Osteoblast (primary cell): ENCODE results near the gene UBE2K. TPM values are rescaled to one million over a fixed set of nuclear protein-coding genes. Genes with fewer than 3 reads are reported as not detected.
A peak's percentile ranks its signal among the peaks of the same experiment; 100 is the strongest.

Experiments used
- DNase-seq: peaks from one replicate; pipeline ENCODE4 v3.0.0; 2011; ENCODE audit warnings: low spot score, mixed read lengths; ENCODE audit not compliant: insufficient read length; ENCODE audit errors: missing footprints
- H2AFZ ChIP-seq: 2 replicates; pipeline ENCODE4 v1.6.0; 2011; ENCODE audit warnings: mild to moderate bottlenecking, low read length
- H3K27ac ChIP-seq: 2 replicates; pipeline ENCODE4 v1.5.1; 2011; ENCODE audit warnings: mild to moderate bottlenecking, low read depth, low read length, moderate library complexity
- H3K27me3 ChIP-seq: 2 replicates; pipeline ENCODE4 v1.6.0; 2012; ENCODE audit warnings: mild to moderate bottlenecking, control low read depth, inconsistent platforms, low read length, moderate library complexity; ENCODE audit not compliant: insufficient read depth
- H3K36me3 ChIP-seq: 2 replicates; pipeline ENCODE4 v1.5.1; 2011; ENCODE audit warnings: mild to moderate bottlenecking, low read length, control low read depth, moderate library complexity; ENCODE audit not compliant: insufficient read depth
- H3K4me1 ChIP-seq: 2 replicates; pipeline ENCODE4 v1.5.1; 2011; ENCODE audit warnings: mild to moderate bottlenecking, low read length, control low read depth, moderate library complexity; ENCODE audit not compliant: insufficient read depth
- H3K4me2 ChIP-seq: 2 replicates; pipeline ENCODE4 v1.6.0; 2011; ENCODE audit warnings: mild to moderate bottlenecking, low read length; ENCODE audit not compliant: insufficient read depth
- H3K4me3 ChIP-seq: fragments of 200-600 bp; sonication (generic); 3 replicates; pipeline ENCODE4 v1.5.1; 2012; ENCODE audit warnings: mild to moderate bottlenecking, low read length, inconsistent platforms; ENCODE audit not compliant: insufficient read depth
- H3K79me2 ChIP-seq: 2 replicates; pipeline ENCODE4 v1.6.0; 2012; ENCODE audit warnings: mild to moderate bottlenecking, low read length, control low read depth, inconsistent platforms; ENCODE audit not compliant: insufficient read depth
- H3K9me3 ChIP-seq: 2 replicates; pipeline ENCODE4 v1.5.1; 2011; ENCODE audit warnings: low read depth, low read length, control low read depth
- H4K20me1 ChIP-seq: 2 replicates; pipeline ENCODE4 v1.6.0; 2012; ENCODE audit warnings: mild to moderate bottlenecking, low read length, control low read depth; ENCODE audit not compliant: insufficient read depth
- total RNA-seq: library from RNA; depleted of rRNA; stranded (reverse); fragments of >200 nt; gene quantifications from 2 replicates; pipeline ENCODE4 v1.2.3, GENCODE V29; 2012
- TF ChIP-seq, protein P1 (sequence below): IDR thresholded peaks from 2 replicates; pipeline ENCODE4 v1.5.1; 2011; ENCODE audit warnings: mild to moderate bottlenecking, low read depth, low read length, moderate library complexity; ENCODE audit errors: extremely low read depth

The UBE2K gene
- total RNA-seq, 1 donor = 19.2 TPM

DNA sequence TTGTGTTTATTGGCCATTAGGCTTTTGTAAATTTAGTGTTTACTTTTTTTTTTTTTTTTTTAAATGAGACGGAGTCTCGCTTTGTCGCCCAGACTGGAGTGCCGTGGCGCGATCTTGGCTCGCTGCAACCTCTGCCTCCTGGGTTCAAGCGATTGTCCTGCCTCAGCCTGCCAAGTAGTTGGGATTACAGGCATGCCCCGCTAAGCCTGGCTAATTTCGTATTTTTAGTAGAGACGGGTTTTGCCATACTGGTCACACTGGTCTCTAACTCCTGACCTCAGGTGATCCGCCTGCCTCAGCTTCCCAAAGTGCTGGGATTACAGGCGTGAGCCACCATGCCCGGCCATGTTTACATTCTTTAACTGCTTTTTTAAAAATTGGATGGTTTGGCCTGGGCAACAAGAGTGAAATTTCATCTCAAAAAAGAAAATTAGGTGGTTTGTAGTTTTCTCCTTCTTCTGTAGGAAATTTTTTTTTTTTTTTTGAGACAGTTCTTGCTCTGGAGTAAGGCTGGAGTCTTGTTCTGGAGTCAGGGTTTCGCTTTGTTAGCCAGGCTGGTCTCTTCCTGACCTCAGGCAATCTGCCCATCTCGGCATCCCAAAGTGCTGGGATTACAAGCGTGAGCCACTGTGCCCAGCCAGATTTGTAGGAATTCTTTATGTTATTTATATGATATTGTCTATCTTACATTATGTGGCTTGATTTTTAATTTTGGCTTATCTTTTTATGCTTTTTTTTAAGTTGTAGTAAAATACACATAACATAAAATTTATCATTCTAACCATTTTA lies 15.1 kb downstream of the UBE2K start:
- H4K20me1 ChIP-seq = peaks cover 49% of the 10 kb centered on the region
- peaks cover 3% of the 10 kb centered on the region for H3K36me3 ChIP-seq
- H3K4me2 ChIP-seq = peak overlapping the region; percentile 61

DNA sequence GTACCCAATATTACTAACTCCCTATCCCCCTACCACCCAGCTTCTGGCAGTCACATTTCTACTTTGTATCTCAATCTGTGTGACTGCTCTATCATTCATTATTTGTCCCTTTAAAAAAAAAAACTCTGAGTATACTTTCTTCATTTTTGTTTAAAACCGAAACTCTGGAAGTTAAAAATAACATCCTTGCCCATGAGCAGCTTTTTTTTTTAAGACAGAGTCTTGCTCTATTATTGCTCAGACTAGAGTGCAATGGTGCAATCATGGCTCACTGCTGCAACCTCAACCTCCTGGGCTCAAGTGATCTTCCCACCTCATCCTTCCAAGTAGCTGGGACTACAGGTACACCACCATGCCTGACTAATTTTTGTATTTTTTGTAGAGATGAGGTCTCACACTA lies 15.8 kb downstream of the UBE2K start:
- Histone ChIP-seq H3K36me3 (peaks cover 3% of the 10 kb centered on the region), H3K4me1 (peaks cover 15% of the 10 kb centered on the region), H3K27ac (peak overlapping the region; percentile 54), H3K27me3 (no peaks in the 10 kb centered on the region), H4K20me1 (peaks cover 42% of the 10 kb centered on the region), H3K79me2 (peaks cover 94% of the 10 kb centered on the region), H2AFZ (no peak overlapping the region), H3K9me3 (no peaks in the 10 kb centered on the region), H3K4me3 (peak overlapping the region; percentile 23), H3K4me2 (peak overlapping the region; percentile 61)
- no peak for DNase-seq
- TF ChIP-seq, protein P1, sequence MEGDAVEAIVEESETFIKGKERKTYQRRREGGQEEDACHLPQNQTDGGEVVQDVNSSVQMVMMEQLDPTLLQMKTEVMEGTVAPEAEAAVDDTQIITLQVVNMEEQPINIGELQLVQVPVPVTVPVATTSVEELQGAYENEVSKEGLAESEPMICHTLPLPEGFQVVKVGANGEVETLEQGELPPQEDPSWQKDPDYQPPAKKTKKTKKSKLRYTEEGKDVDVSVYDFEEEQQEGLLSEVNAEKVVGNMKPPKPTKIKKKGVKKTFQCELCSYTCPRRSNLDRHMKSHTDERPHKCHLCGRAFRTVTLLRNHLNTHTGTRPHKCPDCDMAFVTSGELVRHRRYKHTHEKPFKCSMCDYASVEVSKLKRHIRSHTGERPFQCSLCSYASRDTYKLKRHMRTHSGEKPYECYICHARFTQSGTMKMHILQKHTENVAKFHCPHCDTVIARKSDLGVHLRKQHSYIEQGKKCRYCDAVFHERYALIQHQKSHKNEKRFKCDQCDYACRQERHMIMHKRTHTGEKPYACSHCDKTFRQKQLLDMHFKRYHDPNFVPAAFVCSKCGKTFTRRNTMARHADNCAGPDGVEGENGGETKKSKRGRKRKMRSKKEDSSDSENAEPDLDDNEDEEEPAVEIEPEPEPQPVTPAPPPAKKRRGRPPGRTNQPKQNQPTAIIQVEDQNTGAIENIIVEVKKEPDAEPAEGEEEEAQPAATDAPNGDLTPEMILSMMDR = no peak

More for the DNA sequence above, 15.1 kb downstream of the UBE2K start:
- no peak for DNase-seq
- Histone ChIP-seq H3K4me1 (peaks cover 19% of the 10 kb centered on the region), H3K9me3 (no peaks in the 10 kb centered on the region), H3K79me2 (peaks cover 94% of the 10 kb centered on the region), H3K4me3 (peak overlapping the region; percentile 23), H2AFZ (no peak overlapping the region), H3K27me3 (no peaks in the 10 kb centered on the region), H3K27ac (peak overlapping the region; percentile 54)
- TF ChIP-seq, protein P1 = no peak

DNA sequence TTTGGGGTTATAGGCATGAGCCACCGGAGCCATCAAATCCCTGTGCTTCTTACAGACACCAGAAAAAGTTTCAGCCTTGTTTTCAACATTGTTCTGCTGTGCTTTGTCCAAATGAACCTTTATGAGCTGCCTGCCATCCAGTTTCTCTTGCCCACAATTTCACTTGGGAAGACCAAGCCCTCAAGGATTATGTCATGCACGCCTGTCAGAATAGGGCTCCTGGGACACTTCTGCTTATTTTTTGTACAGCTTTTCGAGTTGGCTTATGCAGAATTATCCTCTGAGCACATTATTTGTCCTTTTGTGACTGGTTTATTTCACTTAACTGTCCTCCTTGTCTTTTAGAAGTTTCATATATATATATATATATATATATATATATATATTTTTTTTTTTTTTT lies 16.2 kb downstream of the UBE2K start:
- H3K4me2 ChIP-seq = peak overlapping the region; percentile 61
- no peak for DNase-seq
- peaks cover 42% of the 10 kb centered on the region for H4K20me1 ChIP-seq
- peaks cover 94% of the 10 kb centered on the region for H3K79me2 ChIP-seq
- no peak overlapping the region for H3K4me3 ChIP-seq
- H3K9me3 ChIP-seq = no peaks in the 10 kb centered on the region
- peaks cover 14% of the 10 kb centered on the region for H3K4me1 ChIP-seq
- H2AFZ ChIP-seq = no peak overlapping the region
- no peaks in the 10 kb centered on the region for H3K27me3 ChIP-seq
- TF ChIP-seq, protein P1 = no peak
- peak overlapping the region; percentile 54 for H3K27ac ChIP-seq
- peaks cover 3% of the 10 kb centered on the region for H3K36me3 ChIP-seq

DNA sequence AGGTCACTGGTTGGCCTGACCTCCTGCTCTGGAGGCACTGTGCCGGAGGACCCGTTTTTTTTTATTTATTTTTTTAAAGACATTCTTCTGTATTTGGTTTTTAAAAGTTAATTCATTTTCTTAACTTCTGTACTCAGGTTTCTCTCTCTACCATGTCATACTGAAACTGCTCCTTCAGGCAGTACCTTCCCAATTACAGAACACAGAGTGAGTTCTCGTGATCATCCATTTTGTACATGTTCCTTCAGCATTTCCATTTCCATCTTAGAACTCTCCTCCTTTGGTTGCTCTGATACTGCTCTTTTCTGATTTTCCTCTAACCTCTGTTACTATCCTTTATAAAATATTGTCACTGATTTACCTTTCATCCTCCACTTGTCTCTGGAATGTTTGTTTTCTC lies 17.9 kb downstream of the UBE2K start:
- TF ChIP-seq, protein P1 = no peak
- Histone ChIP-seq H3K4me2 (no peak overlapping the region), H3K36me3 (peaks cover 3% of the 10 kb centered on the region), H3K79me2 (peaks cover 94% of the 10 kb centered on the region), H2AFZ (no peak overlapping the region), H3K4me1 (peaks cover 18% of the 10 kb centered on the region), H3K27ac (no peak overlapping the region), H4K20me1 (peaks cover 48% of the 10 kb centered on the region), H3K9me3 (no peaks in the 10 kb centered on the region), H3K27me3 (no peaks in the 10 kb centered on the region), H3K4me3 (no peak overlapping the region)
- no peak for DNase-seq
